ENCODE results near the gene UBA6. TPM values are rescaled to one million over a fixed set of nuclear protein-coding genes. Genes with fewer than 3 reads are reported as not detected.

The UBA6 gene
- total and polyA plus RNA-seq, 9 of the 15 experiments (the other 6 are each of a cell fraction or from before 2014, with no cell fraction given): 22.9 to 139 (median 94.6) TPM

DNA sequence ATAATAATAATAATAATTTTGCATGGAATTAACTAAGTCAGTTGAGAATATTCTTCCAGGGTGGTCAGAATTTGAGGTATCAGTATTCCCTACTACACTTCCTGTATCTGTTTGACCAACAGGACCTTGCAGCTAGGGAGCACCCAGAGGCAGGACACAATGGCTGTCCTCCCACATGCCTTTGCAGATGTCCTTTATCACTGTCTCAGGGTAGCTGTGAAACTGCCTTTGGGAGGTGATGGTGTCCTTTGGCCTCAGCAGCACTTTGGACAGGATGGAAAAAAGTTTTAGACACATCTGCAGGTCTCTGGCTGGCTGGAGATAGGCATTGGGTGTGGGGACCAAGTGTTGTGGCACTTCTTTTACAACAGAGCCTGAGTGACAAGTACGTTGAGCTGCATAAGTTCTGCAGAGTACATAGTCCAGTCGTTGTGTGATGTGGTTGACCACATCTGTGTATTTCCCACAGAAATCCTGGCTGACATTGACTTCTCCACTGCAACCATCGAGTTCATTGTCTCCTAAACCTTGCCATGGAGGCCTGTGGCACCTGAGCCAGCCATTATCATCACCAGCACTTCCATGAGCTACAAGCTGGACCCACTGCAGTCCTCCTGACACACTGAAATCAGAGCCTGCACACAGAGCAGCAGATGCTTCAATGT, 19.1 kb upstream of the UBA6 start (continued):
- no peak for TF ChIP-seq ZBTB33 (CRISPR knock-in tag; IDR thresholded peaks at IDR 0.05)
- no peak for TF ChIP-seq ZNF778 (CRISPR knock-in tag; IDR thresholded peaks at IDR 0.05)
- TF ChIP-seq CBX5 (IDR thresholded peaks at IDR 0.05; ENCODE audit: borderline replicate concordance, low read depth): no peak
- TF ChIP-seq FOSL1 (tag; conservative IDR thresholded peaks at IDR 0.05): no peak
- TF ChIP-seq ZNF408 (CRISPR knock-in tag; IDR thresholded peaks at IDR 0.05; ENCODE audit: low read depth): no peak
- no peak for TF ChIP-seq GABPB1 (CRISPR knock-in tag; IDR thresholded peaks at IDR 0.05)
- no peak for TF ChIP-seq NFE2 (IDR thresholded peaks at IDR 0.05; ENCODE audit: low read depth)
- TF ChIP-seq ZFP1 (CRISPR knock-in tag; IDR thresholded peaks at IDR 0.05): no peak
- no peak for TF ChIP-seq RCOR1 (IDR thresholded peaks at IDR 0.05; ENCODE audit: borderline replicate concordance in 1 of 2, low read depth in 2 of 2, low read length in 2 of 2)
- no peak for TF ChIP-seq ZFP30 (CRISPR knock-in tag; IDR thresholded peaks at IDR 0.05; ENCODE audit: borderline replicate concordance)
- TF ChIP-seq ZNF41 (CRISPR knock-in tag; conservative IDR thresholded peaks at IDR 0.05): no peak
- TF ChIP-seq, protein P1, sequence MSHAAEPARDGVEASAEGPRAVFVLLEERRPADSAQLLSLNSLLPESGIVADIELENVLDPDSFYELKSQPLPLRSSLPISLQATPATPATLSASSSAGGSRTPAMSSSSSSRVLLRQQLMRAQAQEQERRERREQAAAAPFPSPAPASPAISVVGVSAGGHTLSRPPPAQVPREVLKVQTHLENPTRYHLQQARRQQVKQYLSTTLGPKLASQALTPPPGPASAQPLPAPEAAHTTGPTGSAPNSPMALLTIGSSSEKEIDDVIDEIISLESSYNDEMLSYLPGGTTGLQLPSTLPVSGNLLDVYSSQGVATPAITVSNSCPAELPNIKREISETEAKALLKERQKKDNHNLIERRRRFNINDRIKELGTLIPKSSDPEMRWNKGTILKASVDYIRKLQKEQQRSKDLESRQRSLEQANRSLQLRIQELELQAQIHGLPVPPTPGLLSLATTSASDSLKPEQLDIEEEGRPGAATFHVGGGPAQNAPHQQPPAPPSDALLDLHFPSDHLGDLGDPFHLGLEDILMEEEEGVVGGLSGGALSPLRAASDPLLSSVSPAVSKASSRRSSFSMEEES (CRISPR knock-in tag; IDR thresholded peaks at IDR 0.05): no peak
- TF ChIP-seq NFE2L1 (tag; IDR thresholded peaks at IDR 0.05; ENCODE audit: borderline replicate concordance, low read depth): no peak
- TF ChIP-seq ATF2 (CRISPR knock-in tag; IDR thresholded peaks at IDR 0.05): no peak
- no peak for TF ChIP-seq ETV5 (CRISPR knock-in tag; IDR thresholded peaks at IDR 0.05; ENCODE audit: low read depth)
- no peak for TF ChIP-seq KAT2B (IDR thresholded peaks at IDR 0.05; ENCODE audit: low read depth, low read length)
- TF ChIP-seq ZFX (CRISPR knock-in tag; IDR thresholded peaks at IDR 0.05): no peak
- TF ChIP-seq U2AF1 (optimal IDR thresholded peaks at IDR 0.05; ENCODE audit: low read depth, low read length): no peak
- no peak for TF ChIP-seq MXI1 (IDR thresholded peaks at IDR 0.05; ENCODE audit: low read depth, low read length)
- TF ChIP-seq, protein P2, sequence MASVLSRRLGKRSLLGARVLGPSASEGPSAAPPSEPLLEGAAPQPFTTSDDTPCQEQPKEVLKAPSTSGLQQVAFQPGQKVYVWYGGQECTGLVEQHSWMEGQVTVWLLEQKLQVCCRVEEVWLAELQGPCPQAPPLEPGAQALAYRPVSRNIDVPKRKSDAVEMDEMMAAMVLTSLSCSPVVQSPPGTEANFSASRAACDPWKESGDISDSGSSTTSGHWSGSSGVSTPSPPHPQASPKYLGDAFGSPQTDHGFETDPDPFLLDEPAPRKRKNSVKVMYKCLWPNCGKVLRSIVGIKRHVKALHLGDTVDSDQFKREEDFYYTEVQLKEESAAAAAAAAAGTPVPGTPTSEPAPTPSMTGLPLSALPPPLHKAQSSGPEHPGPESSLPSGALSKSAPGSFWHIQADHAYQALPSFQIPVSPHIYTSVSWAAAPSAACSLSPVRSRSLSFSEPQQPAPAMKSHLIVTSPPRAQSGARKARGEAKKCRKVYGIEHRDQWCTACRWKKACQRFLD (CRISPR knock-in tag; IDR thresholded peaks at IDR 0.05): no peak
- no peak for TF ChIP-seq ZNF347 (CRISPR knock-in tag; IDR thresholded peaks at IDR 0.05; ENCODE audit: low read depth)
- no peak for TF ChIP-seq ZNF23 (CRISPR knock-in tag; IDR thresholded peaks at IDR 0.05)
- no peak for TF ChIP-seq TRIM24 (IDR thresholded peaks at IDR 0.05)
- TF ChIP-seq ESRRB (CRISPR knock-in tag; IDR thresholded peaks at IDR 0.05; ENCODE audit: borderline replicate concordance): no peak

Data from K562 (cell line).